CD4-positive, CD25-positive, alpha-beta regulatory T cell (primary cell): Measurements from ENCODE around the gene HMHB1. TPM values are rescaled to one million over a fixed set of nuclear protein-coding genes. Genes with fewer than 3 reads are reported as not detected.
A peak's percentile ranks its signal among the peaks of the same experiment; 100 is the strongest.

Experiments
- ATAC-seq, 2 donors: fragments of 150-1000 bp; cut with Tn5 transposase; one replicate each; pipeline ENCODE4 v1.10.0; 2021; ENCODE audit warnings: low read depth in 2 of 2, moderate number of reproducible peaks in 2 of 2, moderate library complexity in 1 of 2
- DNase-seq, 3 donors: peaks; one replicate each; pipeline versions ENCODE4 v3.0.0 to v3.0.0-alpha.2; 2012 to 2022; ENCODE audit warnings: mixed read lengths in 1 of 3
- H3K27ac ChIP-seq: one replicate; pipeline ENCODE4 v1.7.0; 2013; ENCODE audit warnings: mild to moderate bottlenecking, low read length; ENCODE audit not compliant: insufficient read depth, poor library complexity, severe bottlenecking
- H3K27me3 ChIP-seq: one replicate; pipeline ENCODE4 v1.7.0; 2013; ENCODE audit warnings: low read length; ENCODE audit not compliant: control insufficient read depth, insufficient read depth
- H3K36me3 ChIP-seq: one replicate; pipeline ENCODE4 v1.7.0; 2013; ENCODE audit warnings: mild to moderate bottlenecking, low read length, moderate library complexity; ENCODE audit not compliant: control insufficient read depth, insufficient read depth
- H3K4me1 ChIP-seq: 2 replicates; pipeline ENCODE4 v1.7.0; 2013; ENCODE audit warnings: mild to moderate bottlenecking, low read length; ENCODE audit not compliant: insufficient read depth, control insufficient read depth, poor library complexity, severe bottlenecking
- H3K4me3 ChIP-seq: one replicate; pipeline ENCODE4 v1.7.0; 2013; ENCODE audit warnings: low read depth, mild to moderate bottlenecking, low read length, moderate library complexity
- H3K9me3 ChIP-seq, 2 experiments: 1 replicate in 1 of 2; 2 replicates in 1 of 2; pipeline ENCODE4 v1.7.0; 2013; ENCODE audit warnings: low read length in 2 of 2, mild to moderate bottlenecking in 1 of 2, moderate library complexity in 1 of 2; ENCODE audit not compliant: control insufficient read depth in 2 of 2
- H3K27ac Mint-ChIP-seq, 3 donors: one replicate each; pipeline ENCODE4 v1.8.0; 2020 to 2022; ENCODE audit warnings: mild to moderate bottlenecking in 3 of 3, mixed read lengths in 3 of 3, moderate library complexity in 2 of 3
- H3K27me3 Mint-ChIP-seq: one replicate; pipeline ENCODE4 v1.8.0; 2022; ENCODE audit warnings: mild to moderate bottlenecking, mixed read lengths
- H3K36me3 Mint-ChIP-seq: one replicate; pipeline ENCODE4 v1.8.0; 2020; ENCODE audit warnings: mixed read lengths
- H3K4me1 Mint-ChIP-seq, 4 donors: one replicate each; pipeline ENCODE4 v1.8.0; 2020 to 2022; ENCODE audit warnings: mixed read lengths in 4 of 4, mild to moderate bottlenecking in 1 of 4
- H3K4me3 Mint-ChIP-seq, 4 donors: one replicate each; pipeline ENCODE4 v1.8.0; 2020 to 2022; ENCODE audit warnings: mild to moderate bottlenecking in 4 of 4, mixed read lengths in 4 of 4, moderate library complexity in 3 of 4
- H3K9me3 Mint-ChIP-seq, 7 donors: one replicate each; pipeline ENCODE4 v1.8.0; 2020 to 2022; ENCODE audit warnings: mixed read lengths in 7 of 7, mild to moderate bottlenecking in 3 of 7, moderate library complexity in 2 of 7
- polyA plus RNA-seq, 4 donors: library from polyadenylated mRNA; unstranded; fragments of 300-500 nt; fragmentation: Illumina TruSeq; gene quantifications; one replicate each; pipeline ENCODE4 v1.2.3, GENCODE V29; 2021
- total RNA-seq: library from RNA; stranded (reverse); gene quantifications from one replicate; pipeline ENCODE4 v1.2.3, GENCODE V29; 2022

The HMHB1 gene
- total and polyA plus RNA-seq, 5 donors from 2014 or later = 12.2 TPM; not detected in 4

DNA sequence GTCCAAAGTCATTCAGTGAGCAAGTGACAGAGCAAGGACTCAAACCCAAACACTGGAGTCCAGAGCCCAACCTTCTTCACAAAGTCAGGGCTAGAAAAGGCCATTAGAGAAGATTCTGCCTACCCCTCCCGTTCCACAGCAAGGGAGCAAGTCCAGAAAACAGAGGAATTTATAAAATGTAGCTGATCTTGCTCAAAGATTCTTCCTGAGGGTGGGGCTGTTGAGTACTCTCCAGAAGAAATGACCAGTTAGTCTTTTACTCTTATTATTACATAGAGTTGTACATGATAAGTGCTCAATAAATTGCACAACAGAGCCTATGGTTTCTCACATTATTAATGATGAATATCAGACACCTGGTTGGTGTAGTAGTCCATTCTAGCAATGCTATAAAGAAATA is 39.3 kb upstream of the HMHB1 start:
- Mint-ChIP-seq H3K36me3 (no peaks in the 10 kb centered on the region), H3K27ac (peak overlapping the region in 1 of 3 donors; percentile 76), H3K4me1 (no peaks in the 10 kb centered on the region), H3K27me3 (peaks cover 10% of the 10 kb centered on the region), H3K9me3 (peaks cover 0 to 4% (median 0%) of the 10 kb centered on the region in 7 donors), H3K4me3 (no peak overlapping the region)
- H3K4me1 ChIP-seq = no peaks in the 10 kb centered on the region
- no peak overlapping the region for H3K4me3 ChIP-seq
- no peak overlapping the region for H3K27ac ChIP-seq
- no peaks in the 10 kb centered on the region for H3K36me3 ChIP-seq
- peaks cover 6% of the 10 kb centered on the region for H3K27me3 ChIP-seq
- no peaks in the 10 kb centered on the region for H3K9me3 ChIP-seq
- ATAC-seq (no peak), DNase-seq (no peak)

DNA sequence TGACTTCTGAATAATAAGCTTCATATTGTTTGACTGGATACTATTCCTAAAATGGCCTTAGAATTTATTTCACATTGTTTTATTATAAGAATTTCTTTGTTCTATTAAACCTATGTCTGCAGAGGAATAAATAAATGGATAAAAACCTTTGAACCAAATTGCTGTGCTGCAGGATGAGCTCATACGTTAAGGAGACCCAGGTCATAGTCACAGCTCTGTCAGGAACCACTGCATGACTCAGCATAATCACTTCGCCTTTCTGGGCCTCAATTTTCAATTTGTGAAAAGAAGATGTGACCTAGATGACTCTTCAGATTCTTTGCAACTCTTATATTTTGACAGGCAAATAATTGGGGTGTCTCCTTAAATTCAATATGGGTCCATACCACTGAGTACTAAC is 36.7 kb upstream of the HMHB1 start:
- ATAC-seq (no peak), DNase-seq (peak in 1 of 3 donors; percentile 9)
- Histone ChIP-seq H3K27ac (no peak overlapping the region), H3K36me3 (no peaks in the 10 kb centered on the region), H3K9me3 (no peaks in the 10 kb centered on the region), H3K4me1 (no peaks in the 10 kb centered on the region), H3K4me3 (no peak overlapping the region), H3K27me3 (peaks cover 4% of the 10 kb centered on the region)
- Mint-ChIP-seq H3K27ac (no peak overlapping the region), H3K36me3 (no peaks in the 10 kb centered on the region), H3K4me3 (no peak overlapping the region), H3K9me3 (peaks cover 0 to 8% (median 0%) of the 10 kb centered on the region in 7 donors), H3K27me3 (peaks cover 3% of the 10 kb centered on the region), H3K4me1 (no peaks in the 10 kb centered on the region)

DNA sequence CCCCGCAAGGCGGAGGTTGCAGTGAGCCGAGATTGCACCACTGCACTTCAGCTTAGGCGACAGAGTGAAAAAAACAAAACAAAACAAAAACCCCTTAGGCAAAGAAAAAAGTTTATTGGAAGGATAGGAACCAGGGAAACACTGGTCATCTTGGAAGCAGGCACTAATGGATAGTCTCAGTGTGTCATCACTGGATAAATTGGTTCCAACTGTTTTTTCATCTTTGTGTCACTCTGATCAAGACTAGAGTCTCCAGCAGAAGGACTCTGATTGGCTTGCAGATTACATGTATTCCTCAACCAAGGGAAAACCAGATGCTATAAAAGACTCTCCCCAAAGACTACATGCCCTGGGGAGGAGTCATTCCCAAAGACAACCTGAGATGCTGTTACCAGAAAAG is 35.0 kb upstream of the HMHB1 start:
- H3K9me3 Mint-ChIP-seq = peaks cover 0 to 8% (median 0%) of the 10 kb centered on the region in 7 donors

DNA sequence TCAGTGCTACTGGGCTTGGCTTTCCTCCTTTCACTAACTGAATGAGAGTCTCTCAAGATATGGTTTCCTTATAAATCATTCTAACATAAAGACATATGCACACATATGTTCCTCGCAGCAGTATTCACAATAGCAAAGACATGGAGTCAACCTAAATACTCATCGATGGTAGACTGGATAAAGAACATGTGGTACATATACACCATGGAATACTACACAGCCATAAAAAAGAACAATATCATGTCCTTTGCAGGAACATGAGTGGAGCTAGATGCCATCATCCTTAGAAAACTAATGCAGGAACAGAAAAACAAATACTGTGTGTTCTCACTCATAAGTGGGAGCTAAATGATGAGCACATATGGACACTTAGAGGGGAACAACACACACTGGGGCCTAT is 32.5 kb upstream of the HMHB1 start:
- H3K27ac ChIP-seq = no peak overlapping the region
- H3K4me1 ChIP-seq = no peaks in the 10 kb centered on the region
- no peak overlapping the region for H3K4me3 ChIP-seq
- H3K9me3 ChIP-seq = no peaks in the 10 kb centered on the region
- Mint-ChIP-seq H3K9me3 (peaks cover 0 to 8% (median 2%) of the 10 kb centered on the region in 7 donors), H3K36me3 (no peaks in the 10 kb centered on the region), H3K27me3 (peaks cover 25% of the 10 kb centered on the region), H3K4me1 (no peaks in the 10 kb centered on the region), H3K4me3 (no peak overlapping the region), H3K27ac (no peak overlapping the region)
- H3K36me3 ChIP-seq = no peaks in the 10 kb centered on the region
- H3K27me3 ChIP-seq = peaks cover 4% of the 10 kb centered on the region
- ATAC-seq (no peak), DNase-seq (no peak)

More for the DNA sequence above, 35.0 kb upstream of the HMHB1 start:
- no peaks in the 10 kb centered on the region for H3K4me1 Mint-ChIP-seq
- no peak overlapping the region for H3K4me3 Mint-ChIP-seq
- peaks cover 5% of the 10 kb centered on the region for H3K27me3 Mint-ChIP-seq
- no peak overlapping the region for H3K4me3 ChIP-seq
- no peak overlapping the region for H3K27ac Mint-ChIP-seq
- H3K9me3 ChIP-seq = no peaks in the 10 kb centered on the region
- H3K36me3 Mint-ChIP-seq = no peaks in the 10 kb centered on the region
- no peak for ATAC-seq
- no peaks in the 10 kb centered on the region for H3K36me3 ChIP-seq
- no peak for DNase-seq
- no peak overlapping the region for H3K27ac ChIP-seq
- no peaks in the 10 kb centered on the region for H3K27me3 ChIP-seq
- no peaks in the 10 kb centered on the region for H3K4me1 ChIP-seq

DNA sequence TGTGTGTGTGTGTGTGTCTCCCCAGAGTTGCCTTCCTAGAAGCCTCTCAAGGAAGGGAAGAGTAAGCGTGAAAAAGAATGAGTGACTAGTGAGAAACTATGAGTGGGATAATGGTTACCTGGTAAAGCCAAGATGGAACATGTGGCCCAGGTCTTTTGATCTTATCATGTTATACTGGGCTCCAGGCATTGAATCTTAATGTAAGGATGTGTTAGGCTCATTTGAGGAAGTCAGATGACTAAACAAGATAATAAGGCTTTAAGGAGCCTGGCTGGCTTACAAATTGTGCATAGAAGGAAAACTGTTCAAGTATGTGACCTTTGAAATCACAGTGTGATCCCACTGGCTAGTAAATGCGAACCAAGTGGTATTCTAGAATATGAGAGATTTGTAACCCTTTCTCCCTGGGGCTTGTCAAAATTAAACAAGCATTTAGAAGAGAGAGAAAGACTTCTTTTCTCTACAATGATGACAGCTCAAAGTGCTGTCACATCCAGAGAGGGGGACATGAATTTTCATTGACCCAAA is 29.9 kb upstream of the HMHB1 start:
- H3K27me3 ChIP-seq = peaks cover 4% of the 10 kb centered on the region
- no peaks in the 10 kb centered on the region for H3K36me3 ChIP-seq
- peaks cover 42% of the 10 kb centered on the region for H3K27me3 Mint-ChIP-seq
- no peak for DNase-seq
- H3K4me3 Mint-ChIP-seq = no peak overlapping the region
- H3K27ac ChIP-seq = no peak overlapping the region
- no peaks in the 10 kb centered on the region for H3K4me1 Mint-ChIP-seq
- H3K9me3 Mint-ChIP-seq = peaks cover 0 to 13% (median 3%) of the 10 kb centered on the region in 7 donors
- H3K4me3 ChIP-seq = no peak overlapping the region
- no peak overlapping the region for H3K27ac Mint-ChIP-seq
- H3K9me3 ChIP-seq = no peaks in the 10 kb centered on the region
- no peak for ATAC-seq
- H3K36me3 Mint-ChIP-seq = no peaks in the 10 kb centered on the region
- no peaks in the 10 kb centered on the region for H3K4me1 ChIP-seq

DNA sequence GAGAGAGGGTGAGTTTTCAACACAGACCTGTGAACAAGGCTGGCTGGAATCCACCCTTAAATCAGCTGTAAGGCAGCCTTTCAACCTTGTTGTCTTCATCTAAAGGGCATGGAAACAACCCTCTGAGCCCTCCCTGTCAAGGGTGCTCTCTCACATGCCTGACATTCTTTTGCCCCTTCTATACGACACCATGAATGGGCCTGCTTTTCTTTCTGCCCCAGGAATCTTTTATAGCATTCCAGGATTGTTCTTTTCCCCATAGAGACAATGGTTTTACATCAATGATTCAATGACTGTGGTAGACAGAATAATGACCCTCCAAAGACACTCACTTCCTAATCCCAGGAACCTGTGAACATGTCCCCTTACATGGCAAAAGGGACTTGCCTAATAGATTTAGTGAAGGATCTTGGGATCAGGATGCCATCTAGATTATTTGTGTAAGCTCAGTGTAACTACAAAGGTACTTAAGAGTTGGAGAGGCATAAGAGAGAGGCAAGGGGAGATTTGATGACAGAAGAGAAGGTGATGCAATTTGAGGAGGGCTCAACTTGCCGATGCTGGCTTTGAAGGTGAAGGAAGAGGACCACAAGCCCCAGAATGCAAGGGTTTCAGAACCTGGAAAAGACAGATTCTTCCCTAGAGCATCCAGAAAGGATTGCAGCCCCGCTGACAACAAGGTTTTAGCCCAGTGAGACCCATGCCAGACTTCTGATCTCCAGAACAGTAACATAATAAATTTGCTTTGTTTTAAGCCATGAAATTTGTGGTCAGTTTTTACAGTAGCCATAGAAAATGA is 29.2 kb upstream of the HMHB1 start:
- no peak for ATAC-seq
- H3K27me3 ChIP-seq = peaks cover 4% of the 10 kb centered on the region
- H3K27ac Mint-ChIP-seq = no peak overlapping the region

DNA sequence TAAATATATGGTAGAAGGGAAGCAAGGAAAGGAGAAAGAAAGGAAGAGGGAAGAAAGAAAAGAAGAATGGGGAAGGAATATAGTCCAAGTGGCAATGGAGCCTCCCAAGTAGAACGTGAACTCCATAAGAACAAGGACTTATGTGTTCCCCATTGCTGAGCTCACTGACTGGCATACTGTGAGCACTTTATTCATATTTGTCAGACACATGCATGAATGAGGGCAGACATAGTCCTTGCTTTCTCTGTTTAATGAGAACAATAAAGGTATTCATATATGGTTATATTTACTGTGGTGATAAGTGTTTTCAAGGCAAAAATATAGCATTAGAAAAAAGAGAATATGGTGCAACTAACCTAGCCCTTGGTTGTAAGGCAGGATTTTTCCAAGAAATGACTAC is 23.6 kb upstream of the HMHB1 start:
- H3K4me3 Mint-ChIP-seq = no peak overlapping the region
- H3K9me3 Mint-ChIP-seq = peaks cover 0 to 5% (median 3%) of the 10 kb centered on the region in 7 donors
- H3K27me3 ChIP-seq = peaks cover 5% of the 10 kb centered on the region
- no peak overlapping the region for H3K27ac ChIP-seq
- H3K4me1 ChIP-seq = no peaks in the 10 kb centered on the region
- no peak for ATAC-seq
- no peak overlapping the region for H3K4me3 ChIP-seq
- H3K27me3 Mint-ChIP-seq = peaks cover 48% of the 10 kb centered on the region
- H3K9me3 ChIP-seq = no peaks in the 10 kb centered on the region
- H3K27ac Mint-ChIP-seq = no peak overlapping the region
- H3K4me1 Mint-ChIP-seq = peaks cover 0 to 7% (median 0%) of the 10 kb centered on the region in 4 donors
- H3K36me3 ChIP-seq = no peaks in the 10 kb centered on the region
- no peaks in the 10 kb centered on the region for H3K36me3 Mint-ChIP-seq
- DNase-seq = no peak

More for the DNA sequence above, 29.2 kb upstream of the HMHB1 start:
- no peaks in the 10 kb centered on the region for H3K9me3 ChIP-seq
- Mint-ChIP-seq H3K36me3 (no peaks in the 10 kb centered on the region), H3K9me3 (peaks cover 0 to 12% (median 3%) of the 10 kb centered on the region in 7 donors), H3K27me3 (peaks cover 45% of the 10 kb centered on the region), H3K4me1 (no peaks in the 10 kb centered on the region), H3K4me3 (no peak overlapping the region)
- H3K4me1 ChIP-seq = no peaks in the 10 kb centered on the region
- no peaks in the 10 kb centered on the region for H3K36me3 ChIP-seq
- no peak overlapping the region for H3K4me3 ChIP-seq
- no peak overlapping the region for H3K27ac ChIP-seq
- no peak for DNase-seq
